ENCODE data around the gene ZNF438.

- TF ChIP-seq CTCF (conservative IDR thresholded peaks at IDR 0.05 in 1 of 2, IDR thresholded peaks at IDR 0.05 in 1 of 2; ENCODE audit: low read depth in 1 of 2, low read length in 2 of 2) (no peak), EZH2 (IDR thresholded peaks at IDR 0.05; ENCODE audit: low read length, missing control alignments) (no peak)
These were observed 214.9 kb downstream of the ZNF438 start for GRCh38 chr10:30816820-30817171.
